GM19324 (cell line): Measurements from ENCODE around the gene WDR5B.
A peak's percentile ranks its signal among the peaks of the same experiment; 100 is the strongest.
"Not testable (repeated sequence)": the region's sequence is repeated elsewhere in the genome, so short reads cannot be mapped to it uniquely, and the experiment has no call there.

Source experiments
- ATAC-seq: cut with Tn5 transposase; IDR thresholded peaks from one replicate; pipeline ENCODE4 v1.9.1; 2021; ENCODE audit warnings: mild to moderate bottlenecking, moderate library complexity; ENCODE audit not compliant: unreplicated experiment, low FRiP score

Gene WDR5B

DNA sequence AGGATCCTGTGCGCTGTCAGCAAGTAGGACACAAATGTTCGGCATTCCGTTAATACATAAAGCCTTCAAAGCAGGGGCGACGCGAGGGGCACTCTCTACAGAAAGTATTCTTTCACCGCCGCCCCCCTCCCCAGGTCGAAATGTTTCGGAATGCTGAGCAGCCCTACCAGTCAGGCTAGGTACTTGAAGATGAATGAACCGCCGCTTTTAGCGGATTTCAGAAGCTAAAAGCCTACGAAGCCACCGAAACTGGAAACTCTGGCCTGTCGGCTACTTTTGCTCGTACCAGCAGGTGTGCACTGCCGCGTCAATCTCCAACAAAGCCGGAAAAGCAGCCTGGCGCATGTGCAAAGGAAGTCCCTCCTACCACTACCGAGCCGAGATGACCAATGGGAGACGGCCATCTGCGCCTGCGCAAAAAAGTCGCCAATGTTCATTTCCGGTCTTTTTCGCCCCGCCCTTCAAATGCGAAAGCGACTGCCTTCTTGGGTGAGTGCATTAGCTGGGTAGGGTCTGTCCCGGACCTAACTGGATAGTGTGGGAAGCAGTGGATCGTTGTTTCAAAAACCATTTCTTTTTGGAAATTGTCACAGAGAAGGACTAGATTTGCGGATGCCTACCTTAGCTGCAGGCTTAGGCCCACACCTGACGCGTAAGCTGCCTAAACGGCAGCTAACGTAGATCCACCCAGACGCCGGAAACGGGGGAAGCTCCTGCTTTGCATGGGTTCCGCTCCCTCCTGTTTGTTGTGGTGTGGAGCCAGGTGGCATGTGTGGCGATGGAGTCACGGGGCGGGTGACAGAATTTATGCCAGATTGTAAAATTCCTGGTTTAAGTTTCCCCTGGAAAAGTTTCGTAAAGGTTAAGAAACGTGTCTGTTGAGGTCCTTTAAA is at the start of gene WDR5B:
TSS of gene WDR5B (minus strand) at position 301 of the 893 bp plus-strand sequence. CDS start 534 bp downstream, outside the sequence.
- peak; percentile 94 for ATAC-seq

DNA sequence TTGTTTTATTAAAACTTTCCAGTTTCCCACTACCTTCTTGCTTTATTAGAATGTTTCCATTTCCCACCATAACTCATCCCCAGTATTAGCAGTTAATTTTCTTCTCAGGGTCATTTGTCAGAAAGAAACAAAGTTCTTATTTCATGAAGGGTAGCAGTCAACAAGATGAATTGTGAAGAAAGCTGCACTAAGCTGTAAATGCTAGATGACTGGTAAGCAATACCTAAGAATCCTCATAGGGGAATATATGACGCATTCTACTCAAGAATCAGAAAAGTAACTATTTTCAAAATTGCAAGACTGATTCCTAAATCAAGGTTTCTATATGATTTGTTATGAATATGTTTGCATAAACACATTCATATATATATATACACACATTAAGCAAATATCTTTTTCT is 48.8 kb upstream of the WDR5B start:
- no peak for ATAC-seq

DNA sequence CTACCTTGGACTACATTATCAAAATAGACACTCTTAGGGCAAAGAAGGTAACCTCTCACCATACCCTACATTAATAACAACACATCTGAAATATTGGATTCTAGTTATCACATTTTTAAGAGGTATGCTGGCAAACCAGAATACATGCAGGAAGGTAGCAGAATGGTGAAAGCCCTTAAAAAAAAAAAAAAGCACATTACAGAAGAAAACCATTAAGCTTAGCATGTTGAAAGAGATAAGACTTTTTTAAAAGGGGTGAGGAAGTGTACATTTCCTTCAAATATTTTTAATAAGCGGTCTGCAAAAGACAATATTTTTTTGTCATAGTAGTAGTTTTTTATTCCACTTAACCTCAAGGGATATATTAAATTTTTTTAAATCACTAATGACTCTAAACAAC is 46.5 kb upstream of the WDR5B start:
- no peak for ATAC-seq

DNA sequence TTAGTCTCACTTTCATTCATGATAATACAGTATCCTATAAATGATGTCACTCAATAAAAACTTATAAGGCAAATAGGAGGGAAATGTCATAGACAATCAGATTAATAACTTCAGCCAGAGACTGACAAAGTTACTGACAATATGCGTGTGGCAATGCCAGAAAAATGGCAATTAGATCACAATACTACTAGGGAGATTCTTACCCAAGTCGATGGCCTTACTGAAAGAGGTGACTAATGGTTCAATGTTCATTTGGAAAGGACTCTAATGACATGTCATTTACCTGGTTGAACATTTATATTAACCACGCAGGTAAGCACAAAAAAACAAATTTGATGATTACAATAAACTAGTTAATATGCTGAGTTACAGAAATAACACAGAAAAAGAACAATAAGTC is 45.9 kb upstream of the WDR5B start:
- no peak for ATAC-seq

DNA sequence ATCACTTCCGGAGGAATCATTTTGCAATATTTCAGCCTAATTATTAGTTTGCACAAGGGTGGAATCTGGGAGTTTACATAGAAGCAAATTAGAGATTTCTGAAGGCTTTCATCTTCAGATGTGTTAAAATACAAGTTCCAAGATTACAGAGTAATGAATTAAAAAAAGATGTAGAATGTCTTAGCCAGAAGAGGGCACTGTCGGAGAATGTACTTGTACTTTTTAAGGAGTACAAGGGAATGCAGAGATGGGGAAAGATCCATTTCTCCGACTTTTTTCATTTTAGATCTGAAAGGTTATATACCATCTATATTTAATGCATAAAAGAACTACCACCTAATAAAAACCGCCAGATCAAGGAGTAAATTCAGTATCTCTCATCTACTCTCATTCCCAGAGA is 43.1 kb upstream of the WDR5B start:
- no peak for ATAC-seq

DNA sequence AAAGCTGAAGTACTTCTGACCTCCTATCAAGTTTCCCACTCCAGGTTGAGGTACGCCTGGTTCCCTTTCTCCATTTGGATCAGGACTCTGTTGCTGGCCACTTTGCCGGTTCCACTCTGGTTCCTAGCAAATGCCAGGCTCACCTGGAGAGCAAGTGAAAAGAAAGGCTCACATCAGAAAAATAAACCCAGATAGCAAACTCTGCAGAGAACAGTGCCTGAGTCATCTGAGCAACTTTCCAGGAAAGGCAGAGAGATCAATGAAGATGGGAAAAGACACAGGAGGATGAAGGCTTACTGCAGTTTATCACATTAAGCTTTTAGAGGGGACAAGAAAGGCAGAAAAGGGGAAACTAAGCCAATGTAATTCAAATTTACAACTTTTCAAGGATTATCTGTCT is 41.8 kb upstream of the WDR5B start:
- no peak for ATAC-seq

DNA sequence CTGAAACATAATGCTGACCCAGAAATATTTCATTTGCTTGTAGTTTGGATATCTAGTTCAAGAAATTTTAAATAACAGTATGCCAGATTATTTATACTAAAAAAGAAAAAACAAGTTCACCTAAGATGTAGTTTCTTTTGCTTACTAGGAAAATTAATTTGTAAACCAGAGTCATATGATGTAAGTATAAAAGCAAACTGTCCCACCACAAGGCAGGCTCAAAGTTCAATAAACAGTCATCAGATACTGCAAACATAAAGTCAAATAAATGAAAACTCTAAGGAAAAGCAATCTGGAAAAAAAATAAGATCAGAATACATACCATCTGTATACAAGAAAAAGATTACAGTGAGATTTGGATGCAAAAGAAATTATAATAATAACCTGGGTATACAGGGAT is 40.2 kb upstream of the WDR5B start:
- ATAC-seq: no peak

DNA sequence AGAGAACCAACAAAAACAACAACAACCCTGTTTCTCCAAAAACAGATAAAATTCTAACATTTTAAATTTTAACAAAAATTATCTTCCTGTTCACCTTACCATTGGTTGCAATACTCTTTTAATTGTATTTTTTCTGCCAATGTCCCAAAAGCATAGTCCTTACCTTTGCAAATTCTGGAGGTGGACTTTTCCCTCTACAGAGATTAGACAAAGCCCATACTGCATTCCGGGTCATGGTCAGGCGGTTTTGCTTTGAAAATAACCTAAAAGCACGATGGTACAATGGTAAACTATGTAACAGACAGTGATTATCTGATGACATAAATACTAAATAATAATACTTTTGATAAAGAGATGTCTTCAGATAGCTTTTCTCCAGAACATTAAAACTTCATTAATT is 35.5 kb upstream of the WDR5B start:
- no peak for ATAC-seq

DNA sequence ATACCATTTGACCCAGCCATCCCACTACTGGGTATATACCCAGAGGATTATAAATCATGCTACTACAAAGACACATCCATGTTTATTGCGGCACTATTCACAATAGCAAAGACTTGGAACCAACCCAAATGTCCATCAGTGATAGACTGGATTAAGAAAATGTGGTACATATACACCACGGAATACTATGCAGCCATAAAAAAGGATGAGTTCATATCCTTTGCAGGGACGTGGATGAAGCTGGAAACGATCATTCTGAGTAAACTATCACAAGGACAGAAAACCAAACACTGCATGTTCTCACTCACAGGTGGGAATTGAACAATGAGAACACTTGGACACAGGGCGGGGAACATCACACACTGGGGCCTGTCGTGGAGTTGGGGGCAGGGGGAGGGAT is 32.4 kb upstream of the WDR5B start:
- not testable (repeated sequence) for ATAC-seq

DNA sequence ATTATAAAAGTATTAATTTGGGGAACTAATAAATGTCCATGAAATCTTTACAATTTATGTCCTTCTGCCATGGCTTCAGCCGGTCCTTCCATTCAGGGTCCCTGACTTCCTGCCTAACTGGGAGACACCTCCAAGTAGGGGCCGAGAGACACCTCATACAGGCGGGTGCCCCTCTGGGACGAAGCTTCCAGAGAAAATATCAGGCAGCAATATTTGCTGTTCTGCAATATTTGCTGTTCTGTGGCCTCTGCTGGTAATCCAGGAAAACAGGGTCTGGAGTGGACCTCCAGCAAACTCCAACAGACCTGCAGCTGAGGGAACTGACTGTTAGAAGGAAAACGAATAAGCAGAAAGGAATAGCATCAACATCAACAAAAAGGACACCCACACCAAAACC is 28.6 kb upstream of the WDR5B start:
- not testable (repeated sequence) for ATAC-seq

DNA sequence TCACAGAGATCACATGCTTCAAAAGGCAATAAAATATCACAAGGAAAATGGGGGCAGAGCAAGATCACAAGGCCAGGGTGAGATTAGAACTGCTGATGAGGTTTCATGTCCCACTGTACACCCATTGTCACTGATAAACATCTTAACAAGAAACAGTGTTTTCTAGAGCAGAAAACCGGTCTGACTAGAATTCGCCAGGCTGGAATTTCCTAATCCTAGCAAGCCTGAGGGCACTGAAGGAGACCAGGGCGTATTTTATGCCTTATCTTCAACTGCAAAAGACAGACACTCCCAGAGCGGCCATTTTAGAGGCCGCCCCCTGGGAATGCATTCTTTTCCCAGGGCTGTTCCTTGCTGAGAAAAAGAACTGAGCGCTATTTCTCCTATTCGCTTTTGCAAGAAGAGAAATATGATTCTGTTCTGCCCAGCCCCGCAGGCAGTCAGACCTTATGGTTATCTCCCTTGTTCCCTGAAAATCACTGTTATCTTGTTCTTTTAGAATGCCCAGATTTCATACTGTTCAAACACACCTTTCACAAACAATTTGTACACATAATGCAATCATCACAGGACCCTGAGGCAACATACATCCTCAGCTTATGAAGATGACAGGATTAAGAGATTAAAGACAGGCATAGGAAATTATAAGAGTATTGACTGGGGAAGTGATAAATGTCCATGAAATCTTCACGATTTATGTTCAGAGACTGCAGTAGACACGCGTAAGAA is 28.1 kb upstream of the WDR5B start:
- not testable (repeated sequence) for ATAC-seq

DNA sequence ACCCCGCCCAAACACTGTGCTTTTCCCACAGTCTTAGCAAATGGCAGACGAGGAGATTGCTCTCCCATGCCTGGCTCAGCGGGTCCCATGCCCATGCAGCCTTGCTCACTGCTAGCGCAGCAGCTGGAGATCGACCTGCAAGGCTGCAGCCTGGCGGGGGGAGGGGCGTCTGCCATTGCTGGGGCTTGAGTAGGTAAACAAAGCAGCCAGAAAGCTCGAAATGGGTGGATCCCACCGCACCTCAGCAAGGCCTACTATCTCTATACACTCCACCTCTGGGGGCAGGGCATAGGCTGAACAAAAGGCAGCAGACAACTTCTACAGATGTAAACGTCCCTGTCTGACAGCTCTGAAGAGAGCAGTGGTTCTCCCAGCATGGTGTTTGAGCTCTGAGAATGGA is 27.2 kb upstream of the WDR5B start:
- no peak for ATAC-seq

DNA sequence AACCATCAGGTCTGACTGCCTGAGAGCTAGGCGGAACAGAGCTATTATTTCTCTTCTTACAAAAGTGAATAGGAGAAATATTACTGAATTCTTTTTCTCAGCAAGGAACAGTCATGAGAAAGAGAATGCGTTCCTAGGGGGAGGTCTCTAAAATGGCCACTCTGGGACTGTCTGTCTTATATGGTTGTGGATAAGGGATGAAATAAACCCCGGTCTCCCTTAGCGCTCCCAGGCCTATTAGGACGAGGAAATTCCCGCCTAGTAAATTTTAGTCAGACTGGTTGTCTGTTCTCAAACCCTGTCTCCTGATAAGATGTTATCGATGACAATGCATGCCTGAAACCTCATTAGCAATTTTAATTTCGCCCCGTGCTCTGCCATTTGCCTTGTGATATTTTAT is 20.1 kb upstream of the WDR5B start:
- ATAC-seq: no peak

DNA sequence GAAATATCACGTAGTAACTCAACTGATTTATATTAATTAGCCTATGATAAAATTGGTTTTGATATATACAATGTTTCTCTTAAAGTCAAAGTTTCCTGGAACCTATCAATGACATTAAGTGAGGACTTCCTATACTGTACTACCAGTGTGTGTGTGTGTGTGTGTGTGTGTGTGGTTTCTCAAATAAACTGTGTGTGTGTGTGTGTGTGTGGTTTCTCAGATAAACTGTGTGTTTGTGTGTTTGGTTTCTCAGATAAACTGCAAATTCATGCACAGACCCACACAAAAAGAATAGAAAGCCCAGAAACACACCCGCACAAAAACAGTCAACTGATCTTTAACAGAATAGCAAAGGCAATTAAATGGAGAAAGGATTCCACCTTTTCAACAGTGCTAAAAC is 14.5 kb upstream of the WDR5B start:
- no peak for ATAC-seq

DNA sequence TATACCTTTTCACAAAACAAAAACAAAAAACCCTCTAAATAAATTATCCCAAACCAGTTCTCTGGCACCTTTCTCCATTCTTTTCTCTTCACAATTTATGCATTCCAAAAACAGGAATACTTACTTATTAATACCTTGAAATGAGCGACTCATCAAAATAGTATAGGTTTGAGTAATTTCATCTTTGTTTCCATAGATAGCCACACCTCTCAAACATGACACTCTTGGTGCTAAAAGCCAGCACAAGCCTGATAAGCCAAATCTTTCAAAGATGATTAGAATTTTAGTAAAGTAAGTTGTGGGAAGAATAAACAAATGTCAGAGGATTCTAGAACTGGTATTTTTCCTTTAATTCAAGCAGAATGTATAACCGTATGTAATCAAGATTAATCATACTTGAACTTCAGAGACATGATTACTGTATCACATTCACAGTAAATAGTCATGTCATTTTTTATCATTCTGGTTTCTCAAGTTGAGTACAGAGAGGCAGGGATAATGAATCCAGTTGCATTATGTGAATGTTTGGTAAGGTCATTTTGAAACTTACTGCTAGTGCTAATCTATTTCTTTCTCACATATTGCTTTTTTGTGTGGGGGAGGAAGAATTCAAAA is 12.1 kb upstream of the WDR5B start:
- ATAC-seq: no peak

DNA sequence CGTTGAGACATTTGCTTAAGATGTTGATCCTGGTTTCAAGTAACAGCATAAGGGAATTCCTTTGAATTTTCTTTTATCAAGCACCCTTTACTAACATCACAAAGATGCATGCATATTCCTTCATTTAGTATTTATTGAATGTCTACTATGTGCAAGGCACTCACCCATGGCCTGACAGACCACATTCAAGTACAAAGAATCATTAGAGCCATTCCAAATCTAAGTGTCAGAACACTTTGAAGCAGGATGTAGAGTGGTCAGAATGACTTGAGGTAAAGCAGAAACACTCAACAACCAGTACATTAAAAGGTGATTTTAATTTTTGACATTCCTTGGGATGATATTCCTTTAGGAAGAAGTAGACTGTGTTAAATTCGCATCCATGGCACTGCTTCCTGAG is 6.0 kb upstream of the WDR5B start:
- ATAC-seq: no peak

DNA sequence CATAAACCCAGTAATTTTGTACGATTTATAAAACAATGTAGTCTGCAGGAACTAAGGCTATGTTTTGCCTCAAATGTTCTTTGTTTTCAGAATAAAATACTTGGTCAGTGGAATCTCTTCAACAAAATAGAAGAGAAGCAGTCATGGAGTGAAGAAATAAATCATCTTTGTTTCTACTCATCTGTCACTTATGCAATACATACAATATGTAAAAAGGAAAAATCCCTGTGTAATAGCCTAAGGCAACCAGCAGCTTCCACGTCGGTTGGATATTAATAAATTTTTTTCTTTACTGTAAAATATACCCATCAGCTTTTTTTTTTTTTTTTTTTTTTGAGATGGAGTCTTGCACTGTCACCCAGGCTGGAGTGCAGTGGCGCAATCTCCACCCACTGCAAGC is 5.2 kb upstream of the WDR5B start:
- no peak for ATAC-seq

DNA sequence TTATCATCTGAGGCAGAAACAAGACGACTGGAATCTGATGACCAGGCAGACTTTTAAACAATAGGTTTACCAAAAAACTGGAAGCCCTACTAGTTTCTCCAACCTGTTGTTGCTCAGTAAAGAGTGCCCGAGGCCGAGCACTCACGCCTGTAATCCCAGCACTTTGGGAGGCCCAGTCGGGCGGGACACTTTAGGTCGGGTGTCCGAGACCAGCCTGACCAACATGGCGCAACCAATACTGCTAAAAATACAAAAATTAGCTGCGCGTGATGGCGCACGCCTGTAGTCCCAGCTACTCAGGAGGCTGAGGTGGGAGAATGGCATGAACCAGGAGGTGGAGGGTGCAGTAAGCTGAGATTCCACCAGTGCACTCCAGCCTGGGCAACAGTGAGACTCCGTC is 1.1 kb upstream of the WDR5B start:
- no peak for ATAC-seq

DNA sequence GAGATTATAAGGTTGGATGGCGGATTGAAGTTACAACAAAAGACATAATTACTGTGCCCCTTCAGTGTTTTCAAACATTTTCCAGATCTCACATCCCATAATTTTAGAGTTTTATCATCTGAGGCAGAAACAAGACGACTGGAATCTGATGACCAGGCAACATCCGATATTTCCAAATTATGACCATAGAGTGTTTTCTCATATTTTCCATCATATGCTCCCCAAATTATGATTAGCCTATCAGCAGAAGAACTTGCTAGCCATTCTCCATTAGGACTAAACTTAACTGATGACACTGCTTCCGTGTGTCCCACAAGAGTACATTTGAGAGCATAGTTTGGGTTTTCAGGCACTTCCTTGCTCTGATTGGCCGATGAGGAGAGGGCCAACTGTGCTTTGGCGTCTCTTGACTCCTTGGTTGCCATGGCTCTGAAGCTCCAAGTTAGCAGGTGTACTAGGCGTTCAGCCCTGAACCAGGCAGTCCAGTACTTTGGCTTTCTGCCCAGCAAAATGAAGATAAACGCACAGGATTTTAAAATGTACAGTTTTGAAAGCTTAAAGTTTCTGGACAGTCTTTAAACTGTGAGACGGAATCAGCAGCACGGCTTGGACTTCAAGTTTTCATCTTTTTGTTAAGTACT is 638 bp downstream of the WDR5B start:
- no peak for ATAC-seq

DNA sequence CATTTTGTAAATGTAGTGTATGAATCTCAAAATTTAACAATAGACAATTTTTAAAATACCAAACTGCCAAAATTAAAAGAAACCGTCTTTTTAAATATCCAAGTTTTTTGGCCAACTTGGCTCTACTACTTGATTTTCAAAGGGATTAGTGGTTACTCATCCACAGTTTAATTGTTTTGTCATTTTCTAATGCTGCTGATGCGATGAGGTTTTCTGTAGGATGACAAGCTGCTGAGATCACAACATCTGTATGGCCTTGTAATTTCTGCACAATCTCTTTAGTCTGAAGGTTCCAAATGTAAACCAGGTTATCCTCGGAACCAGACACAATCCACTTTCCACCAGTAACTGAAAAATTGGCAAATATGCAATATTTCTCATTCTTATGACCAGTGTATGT is 1.5 kb downstream of the WDR5B start:
- ATAC-seq: no peak

DNA sequence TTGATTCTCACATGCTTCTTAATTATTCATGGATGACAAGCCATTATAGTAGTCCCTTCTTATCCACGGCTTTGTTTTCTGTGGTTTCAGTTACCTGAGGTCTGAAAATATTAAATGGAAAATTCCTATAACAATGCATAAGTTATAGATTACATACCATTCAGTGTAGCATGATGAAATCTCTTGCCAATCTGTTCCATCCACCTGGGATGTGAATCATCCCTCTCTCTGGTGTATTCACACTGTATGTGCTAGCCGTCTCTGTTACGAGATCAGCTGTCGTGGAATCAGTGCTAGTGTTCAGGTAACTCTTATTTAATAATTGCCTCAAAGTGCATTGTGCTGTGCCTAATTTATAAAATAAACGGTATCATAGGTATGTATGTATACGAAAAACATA is 5.2 kb downstream of the WDR5B start:
- no peak for ATAC-seq
